HepG2 (cell line): ENCODE measurements around the gene ARFGAP2. TPM values are rescaled to one million over a fixed set of nuclear protein-coding genes. Genes with fewer than 3 reads are reported as not detected.

Experiments used
- ATF7 ChIP-seq, 2 experiments: fragments of 450-650 bp in 1 of 2; sonication (generic) in 1 of 2; formaldehyde crosslinking in 1 of 2; IDR thresholded peaks; 2 replicates each; pipeline versions ENCODE4 v1.4.0 to v1.6.1; 2016 to 2020; ENCODE audit warnings: antibody characterized with exemption in 1 of 2, mild to moderate bottlenecking in 1 of 2, missing genetic modification reagents in 1 of 2
- CBX1 ChIP-seq: IDR thresholded peaks from one replicate; pipeline ENCODE4 v1.6.1; 2016; ENCODE audit warnings: antibody characterized with exemption, low read depth
- ESRRA ChIP-seq: sonication (generic); formaldehyde crosslinking; IDR thresholded peaks from 2 replicates; pipeline ENCODE4 v1.5.1; 2020; ENCODE audit warnings: mild to moderate bottlenecking, low read depth, missing genetic modification reagents
- FOXA1 ChIP-seq, 2 experiments: fragments of 450-650 bp in 1 of 2; sonication (generic) in 1 of 2; formaldehyde crosslinking in 1 of 2; IDR thresholded peaks; 2 replicates each; pipeline versions ENCODE4 v1.4.0 to v1.6.1; 2016 to 2020; ENCODE audit warnings: missing genetic modification reagents in 1 of 2
- FOXM1 ChIP-seq: sonication (generic); formaldehyde crosslinking; IDR thresholded peaks from 2 replicates; pipeline ENCODE4 v1.5.0; 2020; ENCODE audit warnings: missing genetic modification reagents
- GATAD1 ChIP-seq: IDR thresholded peaks from 2 replicates; pipeline ENCODE4 v1.6.1; 2016; ENCODE audit warnings: missing genetic modification reagents, missing compliant biosample characterization
- GATAD2A ChIP-seq: IDR thresholded peaks from 2 replicates; pipeline ENCODE4 v1.6.1; 2016
- HNRNPH1 ChIP-seq: fragments of 200-400 bp; formaldehyde crosslinking; optimal IDR thresholded peaks from 2 replicates; pipeline ENCODE3; 2017; ENCODE audit warnings: mild to moderate bottlenecking, low read depth, low read length
- JARID2 ChIP-seq: sonication (generic); formaldehyde crosslinking; IDR thresholded peaks from 2 replicates; pipeline ENCODE4 v1.8.1; 2023; ENCODE audit warnings: missing genetic modification reagents, inconsistent platforms; ENCODE audit not compliant: insufficient replicate concordance
- KDM3A ChIP-seq: IDR thresholded peaks from 2 replicates; pipeline ENCODE4 v1.6.1; 2018; ENCODE audit warnings: low read depth, missing compliant biosample characterization
- KLF6 ChIP-seq: IDR thresholded peaks from 2 replicates; pipeline ENCODE4 v1.8.0; 2016; ENCODE audit warnings: missing biosample characterization, missing genetic modification reagents
- KLF9 ChIP-seq: IDR thresholded peaks from 2 replicates; pipeline ENCODE4 v1.6.1; 2016; ENCODE audit warnings: low read depth
- KMT2B ChIP-seq: IDR thresholded peaks from 2 replicates; pipeline ENCODE4 v1.6.1; 2016; ENCODE audit warnings: missing genetic modification reagents, missing compliant biosample characterization
- MAFK ChIP-seq, 2 experiments: IDR thresholded peaks in 1 of 2; conservative IDR thresholded peaks in 1 of 2; 2 replicates each; pipeline ENCODE4 v1.6.1; 2011; ENCODE audit warnings: improper control_type of control experiment in 2 of 2, low read length in 2 of 2
- PAF1 ChIP-seq: IDR thresholded peaks from 2 replicates; pipeline ENCODE4 v1.6.1; 2016; ENCODE audit warnings: missing genetic modification reagents, missing compliant biosample characterization
- RAD51 ChIP-seq: fragments of 450-650 bp; IDR thresholded peaks from 2 replicates; pipeline ENCODE4 v1.6.1; 2016; ENCODE audit warnings: borderline replicate concordance
- TMF1 ChIP-seq: sonication (generic); formaldehyde crosslinking; IDR thresholded peaks from 2 replicates; pipeline ENCODE4 v1.8.1; 2022; ENCODE audit warnings: low read depth, missing genetic modification reagents
- ZFAT ChIP-seq: sonication (generic); formaldehyde crosslinking; conservative IDR thresholded peaks from 2 replicates; pipeline ENCODE4 v1.8.1; 2023; ENCODE audit warnings: missing genetic modification reagents, inconsistent platforms
- ZKSCAN1 ChIP-seq: fragments of 150-350 bp; IDR thresholded peaks from 2 replicates; pipeline ENCODE4 v1.6.1; 2014; ENCODE audit warnings: low read length
- ZNF124 ChIP-seq: sonication (generic); formaldehyde crosslinking; IDR thresholded peaks from 2 replicates; pipeline ENCODE4 v1.4.0; 2020; ENCODE audit warnings: missing genetic modification reagents
- ZNF225 ChIP-seq: sonication (generic); formaldehyde crosslinking; IDR thresholded peaks from 2 replicates; pipeline ENCODE4 v1.4.0; 2020; ENCODE audit warnings: mild to moderate bottlenecking, missing genetic modification reagents
- ZNF24 ChIP-seq: fragments of 450-650 bp; IDR thresholded peaks from 2 replicates; pipeline ENCODE4 v1.6.1; 2017; ENCODE audit warnings: antibody characterized with exemption, mild to moderate bottlenecking
- ZNF441 ChIP-seq: sonication (generic); formaldehyde crosslinking; IDR thresholded peaks from 2 replicates; pipeline ENCODE4 v1.7.0; 2021; ENCODE audit warnings: missing genetic modification reagents, borderline replicate concordance
- ZNF782 ChIP-seq: sonication (generic); formaldehyde crosslinking; IDR thresholded peaks from 2 replicates; pipeline ENCODE4 v1.4.0; 2020; ENCODE audit warnings: missing genetic modification reagents, mild to moderate bottlenecking, borderline replicate concordance
- ZNF788 ChIP-seq: sonication (generic); formaldehyde crosslinking; IDR thresholded peaks from 2 replicates; pipeline ENCODE4 v1.5.0; 2020; ENCODE audit warnings: mild to moderate bottlenecking, missing genetic modification reagents, borderline replicate concordance
- polyA plus RNA-seq, 8 experiments: library from polyadenylated mRNA; depleted of rRNA in 3 of 8; stranded (reverse) in 7 of 8; unstranded in 1 of 8; fragments of >200 nt; fragmentation: Illumina TruSeq in 4 of 8; extraction: Trizol in 4 of 8; gene quantifications; 2 replicates each; pipeline versions ENCODE4 v1.2.1 to v1.2.3, GENCODE V29; 2011 to 2016; ENCODE audit warnings: low read depth in 4 of 8, missing spikeins in 1 of 8, mixed read lengths in 1 of 8; ENCODE audit not compliant: insufficient read depth in 1 of 8
- total RNA-seq, 5 experiments: library from RNA; depleted of rRNA; stranded (reverse); fragments of >200 nt; fragmentation: Illumina TruSeq; extraction: Trizol; gene quantifications; 2 replicates each; pipeline ENCODE4 v1.2.3, GENCODE V29; 2016; ENCODE audit warnings: low read depth in 1 of 5
- TF ChIP-seq, protein P1 (sequence below): sonication (generic); formaldehyde crosslinking; IDR thresholded peaks from 2 replicates; pipeline ENCODE4 v1.8.1; 2022; ENCODE audit warnings: mild to moderate bottlenecking, missing genetic modification reagents
- TF ChIP-seq, protein P2 (sequence below): sonication (generic); formaldehyde crosslinking; IDR thresholded peaks from 2 replicates; pipeline ENCODE4 v1.5.1; 2020; ENCODE audit warnings: missing genetic modification reagents, mild to moderate bottlenecking, borderline replicate concordance

Gene ARFGAP2
- total and polyA plus RNA-seq, 2 of the 13 experiments (the other 11 are each of a cell fraction or from before 2014, with no cell fraction given), result 32.3 to 75.3 TPM

DNA sequence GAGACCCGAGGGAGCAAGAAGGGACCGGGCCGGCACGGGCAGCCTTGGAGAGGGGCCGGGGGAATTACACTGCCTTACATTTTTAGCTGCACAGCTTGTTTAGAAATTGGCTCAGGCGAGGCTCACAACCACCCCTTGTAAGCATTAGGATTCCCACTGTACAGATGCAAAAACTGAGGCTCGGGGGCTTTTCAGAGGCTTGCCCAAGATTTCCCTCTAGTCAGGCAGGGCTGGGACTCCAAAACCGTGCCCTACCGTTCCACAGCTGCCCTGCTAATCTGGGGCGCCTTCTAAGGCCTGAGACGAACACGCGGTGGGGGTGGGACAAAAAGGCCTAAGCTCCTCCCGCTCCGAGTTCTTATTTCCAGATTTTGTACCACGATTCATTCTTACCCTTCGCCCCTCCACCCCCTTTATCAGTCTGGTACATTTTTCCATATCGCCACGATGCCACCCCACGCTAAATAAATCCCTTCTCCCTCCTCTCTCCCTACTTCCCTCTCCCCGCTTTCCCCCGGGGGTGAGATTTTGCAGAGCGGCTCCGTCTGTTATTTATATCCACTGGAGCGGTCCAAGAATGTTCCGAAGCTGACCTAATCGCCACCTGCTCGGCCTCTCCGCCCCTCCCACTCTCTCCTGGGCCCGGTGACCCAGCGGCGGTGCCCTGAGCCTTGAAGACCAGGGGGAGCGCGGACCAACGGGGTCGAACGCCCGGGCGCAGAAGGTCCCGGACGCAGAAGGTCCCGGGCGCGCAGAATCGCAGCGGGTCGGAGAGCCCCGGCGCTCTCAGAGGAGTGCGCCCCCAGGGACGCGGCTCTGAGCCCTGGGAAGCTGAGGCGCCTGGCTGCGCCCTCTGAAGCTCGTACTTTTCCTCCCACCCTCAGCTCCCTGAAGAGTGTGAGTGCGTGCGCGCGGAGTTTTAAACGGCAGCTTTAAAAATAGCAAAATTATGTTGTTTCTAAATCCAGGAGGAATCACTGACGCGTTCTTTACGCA, 10.3 kb upstream of the ARFGAP2 start (continued):
- TF ChIP-seq, protein P1, sequence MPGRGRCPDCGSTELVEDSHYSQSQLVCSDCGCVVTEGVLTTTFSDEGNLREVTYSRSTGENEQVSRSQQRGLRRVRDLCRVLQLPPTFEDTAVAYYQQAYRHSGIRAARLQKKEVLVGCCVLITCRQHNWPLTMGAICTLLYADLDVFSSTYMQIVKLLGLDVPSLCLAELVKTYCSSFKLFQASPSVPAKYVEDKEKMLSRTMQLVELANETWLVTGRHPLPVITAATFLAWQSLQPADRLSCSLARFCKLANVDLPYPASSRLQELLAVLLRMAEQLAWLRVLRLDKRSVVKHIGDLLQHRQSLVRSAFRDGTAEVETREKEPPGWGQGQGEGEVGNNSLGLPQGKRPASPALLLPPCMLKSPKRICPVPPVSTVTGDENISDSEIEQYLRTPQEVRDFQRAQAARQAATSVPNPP (CRISPR knock-in tag), result no peak; the same call in 1 of the 2 replicates
- TF ChIP-seq, protein P2, sequence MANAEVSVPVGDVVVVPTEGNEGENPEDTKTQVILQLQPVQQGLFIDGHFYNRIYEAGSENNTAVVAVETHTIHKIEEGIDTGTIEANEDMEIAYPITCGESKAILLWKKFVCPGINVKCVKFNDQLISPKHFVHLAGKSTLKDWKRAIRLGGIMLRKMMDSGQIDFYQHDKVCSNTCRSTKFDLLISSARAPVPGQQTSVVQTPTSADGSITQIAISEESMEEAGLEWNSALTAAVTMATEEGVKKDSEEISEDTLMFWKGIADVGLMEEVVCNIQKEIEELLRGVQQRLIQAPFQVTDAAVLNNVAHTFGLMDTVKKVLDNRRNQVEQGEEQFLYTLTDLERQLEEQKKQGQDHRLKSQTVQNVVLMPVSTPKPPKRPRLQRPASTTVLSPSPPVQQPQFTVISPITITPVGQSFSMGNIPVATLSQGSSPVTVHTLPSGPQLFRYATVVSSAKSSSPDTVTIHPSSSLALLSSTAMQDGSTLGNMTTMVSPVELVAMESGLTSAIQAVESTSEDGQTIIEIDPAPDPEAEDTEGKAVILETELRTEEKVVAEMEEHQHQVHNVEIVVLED (CRISPR knock-in tag), result no peak
- no peak for TF ChIP-seq ZNF441 (CRISPR knock-in tag)
- TF ChIP-seq ZFAT, result no peak
- no peak for TF ChIP-seq ZKSCAN1
- TF ChIP-seq KMT2B (CRISPR knock-in tag), result no peak; the same call in 1 of the 2 replicates
- no peak for TF ChIP-seq HNRNPH1
- no peak for TF ChIP-seq JARID2 (CRISPR knock-in tag)
- TF ChIP-seq FOXA1 (IDR thresholded peaks at IDR 0.05), result no peak
- TF ChIP-seq FOXA1 (CRISPR knock-in tag; IDR thresholded peaks at IDR 0.05), result no peak
- TF ChIP-seq TMF1 (CRISPR knock-in tag), result 0 out of 2 replicates have a peak, but pooled peaks have one; percentile 8
- TF ChIP-seq ZNF225 (CRISPR knock-in tag), result no peak
- no peak for TF ChIP-seq ZNF782 (CRISPR knock-in tag)
- no peak for TF ChIP-seq ZNF24
- TF ChIP-seq GATAD1 (CRISPR knock-in tag), result no peak
- no peak for TF ChIP-seq ESRRA (CRISPR knock-in tag)
- TF ChIP-seq ZNF124 (CRISPR knock-in tag), result no peak
- TF ChIP-seq KLF6, result no peak
- TF ChIP-seq PAF1 (CRISPR knock-in tag), result no peak
- no peak for TF ChIP-seq KLF9 (CRISPR knock-in tag)
- TF ChIP-seq MAFK (conservative IDR thresholded peaks at IDR 0.05 in 1 of 2, IDR thresholded peaks at IDR 0.05 in 1 of 2; ENCODE audit: low read length in 2 of 2), result no peak
- TF ChIP-seq CBX1, result no peak
- no peak for TF ChIP-seq RAD51
- peak; percentile 43 for TF ChIP-seq GATAD2A
- TF ChIP-seq FOXM1 (CRISPR knock-in tag), result 0 out of 2 replicates have a peak, but pooled peaks have one; percentile 5
- TF ChIP-seq KDM3A, result no peak
- peak; percentile 36; the same call in 1 of the 2 replicates for TF ChIP-seq ZNF788 (CRISPR knock-in tag)
- TF ChIP-seq ATF7 (IDR thresholded peaks at IDR 0.05), result no peak
- no peak for TF ChIP-seq ATF7 (CRISPR knock-in tag; IDR thresholded peaks at IDR 0.05)
